HCT116 (cell line): Measurements from ENCODE around the gene ZIC5. TPM values are rescaled to one million over a fixed set of nuclear protein-coding genes. Genes with fewer than 3 reads are reported as not detected.

ENCODE experiments used
- ATAC-seq: fragments of 200-7000 bp; cut with Tn5 transposase; 2 replicates; pipeline ENCODE4 v1.9.1; 2020; ENCODE audit warnings: mild to moderate bottlenecking, moderate library complexity
- BruUV-seq: library from RNA; stranded (reverse); fragments of 400-500 nt; replicated peaks from 2 replicates; lab custom pipeline; 2021; lab: Mats Ljungman, UMichigan
- CTCF ChIA-PET: fragments of 300-600 bp; sonication (Branson Sonifier 250); formaldehyde crosslinking; loops from one replicate; lab custom pipeline; 2021; ENCODE audit warnings: antibody characterized with exemption; lab: Charles Lee
- POLR2A ChIA-PET: fragments of 300-600, 350-600 bp; sonication (Branson Sonifier 250); formaldehyde crosslinking; loops from one replicate; lab custom pipeline; 2021; ENCODE audit warnings: antibody characterized with exemption; lab: Charles Lee
- RAD21 ChIA-PET, 2 experiments: fragments of 300-600 bp; sonication (Branson Sonifier 250); formaldehyde crosslinking; loops; one replicate each; lab custom pipeline; 2023; ENCODE audit warnings: low total read pairs in 2 of 2; ENCODE audit not compliant: uncharacterized antibody in 2 of 2, unreplicated experiment in 2 of 2, low non-redundant PET in 1 of 2; lab: Charles Lee
- DNase-seq: peaks from one replicate; pipeline ENCODE4 v3.0.0-alpha.2; 2010; ENCODE audit warnings: low read depth, low spot score
- H2AFZ ChIP-seq: fragments of 200-600 bp; shearing (Covaris generic), sonication (generic); 2 replicates; pipeline ENCODE4 v1.6.1; 2017; ENCODE audit warnings: low read depth, mixed run types, mixed read lengths, antibody characterized with exemption, low read length; ENCODE audit not compliant: poor library complexity, severe bottlenecking
- H3K27ac ChIP-seq: 2 replicates; pipeline ENCODE4 v1.5.1; 2012; ENCODE audit warnings: low read depth, low read length
- H3K27me3 ChIP-seq: fragments of 200-600 bp; sonication (generic); 2 replicates; pipeline ENCODE4 v1.6.1; 2016; ENCODE audit warnings: mixed run types, low read length, mixed read lengths; ENCODE audit not compliant: insufficient read depth
- H3K36me3 ChIP-seq, 2 experiments: fragments of 200-500 bp in 1 of 2; fragments of 200-600 bp in 1 of 2; sonication (Bioruptor generic) in 1 of 2; sonication (generic) in 1 of 2; 2 replicates each; pipeline versions ENCODE4 v1.5.1 to v1.6.1; 2014 to 2016; ENCODE audit warnings: low read length in 2 of 2, inconsistent platforms in 1 of 2, mixed read lengths in 1 of 2, mixed run types in 1 of 2; ENCODE audit not compliant: insufficient read depth in 2 of 2, control insufficient read depth in 1 of 2
- H3K4me1 ChIP-seq, 2 experiments: fragments of 200-600 bp in 1 of 2; sonication (generic) in 1 of 2; 2 replicates each; pipeline versions ENCODE4 v1.5.1 to v1.6.1; 2012 to 2017; ENCODE audit warnings: low read length in 2 of 2, inconsistent platforms in 1 of 2, mild to moderate bottlenecking in 1 of 2, mixed read lengths in 1 of 2, mixed run types in 1 of 2, moderate library complexity in 1 of 2; ENCODE audit not compliant: insufficient read depth in 2 of 2, control insufficient read depth in 1 of 2
- H3K4me2 ChIP-seq: fragments of 200-600 bp; sonication (generic); 2 replicates; pipeline ENCODE4 v1.6.1; 2017; ENCODE audit warnings: mixed run types, low read length, mixed read lengths
- H3K4me3 ChIP-seq, 2 experiments: fragments of 200-600 bp in 1 of 2; sonication (generic) in 1 of 2; replicated peaks in 1 of 2; 2 replicates each; pipeline ENCODE4 v1.5.1; 2011 to 2016; ENCODE audit warnings: low read length in 2 of 2, control low read depth in 1 of 2, low read depth in 1 of 2, mild to moderate bottlenecking in 1 of 2, mixed read lengths in 1 of 2, mixed run types in 1 of 2
- H3K79me2 ChIP-seq: fragments of 200-600 bp; sonication (generic); 2 replicates; pipeline ENCODE4 v1.6.1; 2017; ENCODE audit warnings: mild to moderate bottlenecking, mixed run types, low read length, moderate library complexity, mixed read lengths; ENCODE audit not compliant: insufficient read depth
- H3K9ac ChIP-seq: fragments of 200-600 bp; sonication (generic); 2 replicates; pipeline ENCODE4 v1.6.1; 2016; ENCODE audit warnings: low read length, mixed read lengths
- H3K9me2 ChIP-seq: fragments of 200-600 bp; sonication (generic), shearing (Covaris generic); 2 replicates; pipeline ENCODE4 v1.6.1; 2017; ENCODE audit warnings: mixed run types, mild to moderate bottlenecking, moderate library complexity; ENCODE audit not compliant: insufficient read depth
- H3K9me3 ChIP-seq, 2 experiments: fragments of 200-500 bp in 1 of 2; fragments of 200-600 bp in 1 of 2; sonication (Bioruptor generic) in 1 of 2; sonication (generic) in 1 of 2; 2 replicates each; pipeline ENCODE4 v1.6.1; 2014 to 2017; ENCODE audit warnings: low read length in 2 of 2, mixed read lengths in 2 of 2, inconsistent platforms in 1 of 2, low read depth in 1 of 2, mild to moderate bottlenecking in 1 of 2, mixed run types in 1 of 2, moderate library complexity in 1 of 2; ENCODE audit not compliant: control insufficient read depth in 1 of 2, insufficient read depth in 1 of 2
- H4K20me1 ChIP-seq: fragments of 200-600 bp; sonication (generic), shearing (Covaris generic); 2 replicates; pipeline ENCODE4 v1.6.1; 2017; ENCODE audit warnings: mixed run types, mild to moderate bottlenecking, moderate library complexity; ENCODE audit not compliant: insufficient read depth
- EGR1 ChIP-seq: IDR thresholded peaks from 2 replicates; pipeline ENCODE4 v1.6.1; 2012; ENCODE audit warnings: low read depth
- JUND ChIP-seq: IDR thresholded peaks from 2 replicates; pipeline ENCODE4 v1.6.1; 2012
- POLR2A ChIP-seq: IDR thresholded peaks from 2 replicates; pipeline ENCODE4 v1.7.0; 2011; ENCODE audit warnings: borderline replicate concordance; ENCODE audit not compliant: insufficient read depth, insufficient read length; ENCODE audit errors: extremely low read depth
- RAD21 ChIP-seq: IDR thresholded peaks from 2 replicates; pipeline ENCODE4 v1.6.1; 2012; ENCODE audit warnings: low read depth, mild to moderate bottlenecking
- intact Hi-C: fragments of 100-400 bp; cut with micrococcal nuclease; formaldehyde crosslinking; loops from 2 replicates; pipeline ENCODE4 v1.10.0; 2022
- total RNA-seq: library from RNA; stranded (reverse); gene quantifications from one replicate; pipeline ENCODE4 v1.2.1, GENCODE V29; 2021; ENCODE audit not compliant: unreplicated experiment
- TF ChIP-seq, protein P1 (sequence below): IDR thresholded peaks from 2 replicates; pipeline ENCODE4 v1.6.1; 2012; ENCODE audit warnings: low read depth

ZIC5 gene
- total RNA-seq, 1 experiment from 2014 or later = 10.3 TPM

DNA sequence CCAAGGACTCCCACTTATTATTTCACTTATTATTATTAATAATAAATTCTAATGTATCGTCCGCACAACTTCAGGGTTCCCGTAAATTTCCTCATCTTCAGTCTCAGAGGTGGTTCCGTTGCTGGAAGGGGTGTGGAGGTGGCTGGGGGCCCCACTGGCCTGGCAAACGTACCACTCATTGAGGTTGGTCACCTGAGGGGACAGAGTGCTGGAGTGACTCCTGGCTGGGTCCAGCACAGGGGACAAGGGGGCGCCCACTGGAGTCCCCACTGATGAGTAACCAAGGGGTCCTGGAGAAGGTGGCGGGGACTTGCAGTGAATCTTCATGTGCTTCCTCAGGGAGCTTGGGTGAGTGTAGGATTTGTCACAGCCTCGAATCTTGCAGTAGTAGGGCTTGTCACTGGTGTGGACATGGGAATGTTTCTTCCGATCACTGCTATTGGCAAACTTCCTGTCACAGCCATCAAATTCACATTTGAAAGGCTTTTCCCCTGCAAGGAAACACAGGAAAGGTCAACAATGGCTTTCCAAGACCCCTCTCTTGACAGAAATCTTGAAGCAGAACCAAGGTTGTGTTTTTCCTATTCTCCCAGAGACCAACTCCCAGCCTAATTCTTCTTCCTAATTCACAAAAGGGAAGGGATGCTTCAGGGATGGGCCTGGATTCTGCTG is 6.1 kb downstream of the ZIC5 start:
- Histone ChIP-seq H3K4me1 (peaks cover 8 to 24% of the 10 kb centered on the region in 2 experiments), H3K79me2 (peaks cover 51% of the 10 kb centered on the region), H3K9me3 (no peaks in the 10 kb centered on the region), H2AFZ (no peak overlapping the region), H3K27ac (no peak overlapping the region), H3K36me3 (peaks cover 11 to 20% of the 10 kb centered on the region in 2 experiments; a peak in 2 of 4 replicates), H4K20me1 (no peaks in the 10 kb centered on the region; the same call in 1 of the 2 replicates), H3K27me3 (no peaks in the 10 kb centered on the region), H3K9ac (no peak overlapping the region), H3K4me3 (no peak overlapping the region), H3K9me2 (no peaks in the 10 kb centered on the region), H3K4me2 (no peak overlapping the region)
- ChIA-PET POLR2A (no interaction called here), CTCF (no interaction called here), RAD21 (no interaction called here)
- no peak for ATAC-seq
- TF ChIP-seq RAD21 (no peak), POLR2A (no peak), EGR1 (no peak), JUND (no peak)
- TF ChIP-seq, protein P1, sequence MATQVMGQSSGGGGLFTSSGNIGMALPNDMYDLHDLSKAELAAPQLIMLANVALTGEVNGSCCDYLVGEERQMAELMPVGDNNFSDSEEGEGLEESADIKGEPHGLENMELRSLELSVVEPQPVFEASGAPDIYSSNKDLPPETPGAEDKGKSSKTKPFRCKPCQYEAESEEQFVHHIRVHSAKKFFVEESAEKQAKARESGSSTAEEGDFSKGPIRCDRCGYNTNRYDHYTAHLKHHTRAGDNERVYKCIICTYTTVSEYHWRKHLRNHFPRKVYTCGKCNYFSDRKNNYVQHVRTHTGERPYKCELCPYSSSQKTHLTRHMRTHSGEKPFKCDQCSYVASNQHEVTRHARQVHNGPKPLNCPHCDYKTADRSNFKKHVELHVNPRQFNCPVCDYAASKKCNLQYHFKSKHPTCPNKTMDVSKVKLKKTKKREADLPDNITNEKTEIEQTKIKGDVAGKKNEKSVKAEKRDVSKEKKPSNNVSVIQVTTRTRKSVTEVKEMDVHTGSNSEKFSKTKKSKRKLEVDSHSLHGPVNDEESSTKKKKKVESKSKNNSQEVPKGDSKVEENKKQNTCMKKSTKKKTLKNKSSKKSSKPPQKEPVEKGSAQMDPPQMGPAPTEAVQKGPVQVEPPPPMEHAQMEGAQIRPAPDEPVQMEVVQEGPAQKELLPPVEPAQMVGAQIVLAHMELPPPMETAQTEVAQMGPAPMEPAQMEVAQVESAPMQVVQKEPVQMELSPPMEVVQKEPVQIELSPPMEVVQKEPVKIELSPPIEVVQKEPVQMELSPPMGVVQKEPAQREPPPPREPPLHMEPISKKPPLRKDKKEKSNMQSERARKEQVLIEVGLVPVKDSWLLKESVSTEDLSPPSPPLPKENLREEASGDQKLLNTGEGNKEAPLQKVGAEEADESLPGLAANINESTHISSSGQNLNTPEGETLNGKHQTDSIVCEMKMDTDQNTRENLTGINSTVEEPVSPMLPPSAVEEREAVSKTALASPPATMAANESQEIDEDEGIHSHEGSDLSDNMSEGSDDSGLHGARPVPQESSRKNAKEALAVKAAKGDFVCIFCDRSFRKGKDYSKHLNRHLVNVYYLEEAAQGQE = no peak
- no peak for DNase-seq
- intact Hi-C loops = loop anchor here (5.0 kb wide), 2 partner anchors 308 to 547 kb away; no protein-coding TSS in a partner anchor
- BruUV-seq = no TSS peak
